Panc1 (cell line): ENCODE results near the gene NPLOC4.

Experiments
- POLR2AphosphoS5 ChIP-seq: IDR thresholded peaks from 2 replicates; pipeline ENCODE4 v1.6.1; 2012; ENCODE audit warnings: mild to moderate bottlenecking, low read depth, low read length, moderate library complexity
- TF ChIP-seq, protein P1 (sequence below): fragments of 450-650 bp; IDR thresholded peaks from 2 replicates; pipeline ENCODE4 v1.5.1; 2017; ENCODE audit warnings: mild to moderate bottlenecking

DNA sequence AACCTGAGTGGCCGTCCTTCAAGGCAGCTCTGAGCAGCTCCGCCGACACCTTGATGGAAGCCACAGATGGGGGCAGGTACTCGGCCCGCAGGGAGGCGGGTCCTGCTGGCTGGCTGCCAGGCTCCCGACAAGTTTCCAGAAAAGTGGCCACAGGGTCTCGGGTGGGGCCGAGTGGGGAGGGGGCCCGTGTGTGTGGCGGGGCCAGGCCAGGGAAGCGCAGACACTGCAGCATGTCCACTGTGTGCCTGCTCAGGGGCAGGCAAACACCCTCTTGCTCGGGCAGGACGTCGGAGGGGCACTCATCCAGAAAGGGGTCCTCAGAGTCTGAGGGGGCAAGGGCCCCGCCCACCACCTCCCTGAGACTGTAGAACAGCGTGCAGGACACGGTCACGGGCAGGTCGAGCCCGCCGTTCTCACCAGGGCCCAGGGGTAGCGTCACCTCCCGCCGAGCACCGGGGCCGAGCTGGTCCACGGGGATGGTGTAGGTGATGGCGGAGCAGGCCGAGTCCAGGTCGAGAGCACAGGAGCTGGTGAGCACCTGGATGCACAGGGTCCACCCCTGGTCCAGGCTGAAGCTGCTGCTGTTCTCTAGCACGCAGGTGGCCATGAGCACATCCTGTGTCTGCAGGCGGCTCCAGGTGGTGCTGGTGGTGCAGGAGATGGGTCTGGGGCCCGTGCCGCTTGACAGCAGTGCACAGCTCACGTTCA lies 89.9 kb downstream of the NPLOC4 start:
- TF ChIP-seq POLR2AphosphoS5, result no peak; the same call in 1 of the 2 replicates
- TF ChIP-seq, protein P1, sequence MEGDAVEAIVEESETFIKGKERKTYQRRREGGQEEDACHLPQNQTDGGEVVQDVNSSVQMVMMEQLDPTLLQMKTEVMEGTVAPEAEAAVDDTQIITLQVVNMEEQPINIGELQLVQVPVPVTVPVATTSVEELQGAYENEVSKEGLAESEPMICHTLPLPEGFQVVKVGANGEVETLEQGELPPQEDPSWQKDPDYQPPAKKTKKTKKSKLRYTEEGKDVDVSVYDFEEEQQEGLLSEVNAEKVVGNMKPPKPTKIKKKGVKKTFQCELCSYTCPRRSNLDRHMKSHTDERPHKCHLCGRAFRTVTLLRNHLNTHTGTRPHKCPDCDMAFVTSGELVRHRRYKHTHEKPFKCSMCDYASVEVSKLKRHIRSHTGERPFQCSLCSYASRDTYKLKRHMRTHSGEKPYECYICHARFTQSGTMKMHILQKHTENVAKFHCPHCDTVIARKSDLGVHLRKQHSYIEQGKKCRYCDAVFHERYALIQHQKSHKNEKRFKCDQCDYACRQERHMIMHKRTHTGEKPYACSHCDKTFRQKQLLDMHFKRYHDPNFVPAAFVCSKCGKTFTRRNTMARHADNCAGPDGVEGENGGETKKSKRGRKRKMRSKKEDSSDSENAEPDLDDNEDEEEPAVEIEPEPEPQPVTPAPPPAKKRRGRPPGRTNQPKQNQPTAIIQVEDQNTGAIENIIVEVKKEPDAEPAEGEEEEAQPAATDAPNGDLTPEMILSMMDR, result no peak
